GM23248 (cell line): ENCODE results near the gene PPP4R2.

Experiments
- EZH2 ChIP-seq: fragments of 200-600 bp; sonication (generic); IDR thresholded peaks from 2 replicates; pipeline ENCODE4 v1.6.1; 2018; ENCODE audit warnings: antibody characterized with exemption, mild to moderate bottlenecking; ENCODE audit not compliant: insufficient read depth, poor library complexity, severe bottlenecking
- EZH2phosphoT487 ChIP-seq: fragments of 200-600 bp; sonication (generic); IDR thresholded peaks from 2 replicates; pipeline ENCODE4 v1.6.1; 2018; ENCODE audit warnings: antibody characterized with exemption, moderate library complexity, mild to moderate bottlenecking, low read depth; ENCODE audit not compliant: insufficient read depth

- no peak for TF ChIP-seq EZH2
- TF ChIP-seq EZH2phosphoT487, result no peak
These were observed 87.6 kb downstream of the PPP4R2 start for GRCh38 chr3:73084170-73084569.
